HG03432 (cell line): Measurements from ENCODE around the gene C2CD3.
"Not testable (repeated sequence)": the region's sequence is repeated elsewhere in the genome, so short reads cannot be mapped to it uniquely, and the experiment has no call there.

Experiments
- ATAC-seq: cut with Tn5 transposase; IDR thresholded peaks from one replicate; pipeline ENCODE4 v1.9.1; 2021; ENCODE audit warnings: mild to moderate bottlenecking, moderate library complexity; ENCODE audit not compliant: unreplicated experiment

Gene C2CD3

GRCh38 chr11:74005721-74006517, 164.9 kb downstream of the C2CD3 start:
- ATAC-seq: no peak

DNA sequence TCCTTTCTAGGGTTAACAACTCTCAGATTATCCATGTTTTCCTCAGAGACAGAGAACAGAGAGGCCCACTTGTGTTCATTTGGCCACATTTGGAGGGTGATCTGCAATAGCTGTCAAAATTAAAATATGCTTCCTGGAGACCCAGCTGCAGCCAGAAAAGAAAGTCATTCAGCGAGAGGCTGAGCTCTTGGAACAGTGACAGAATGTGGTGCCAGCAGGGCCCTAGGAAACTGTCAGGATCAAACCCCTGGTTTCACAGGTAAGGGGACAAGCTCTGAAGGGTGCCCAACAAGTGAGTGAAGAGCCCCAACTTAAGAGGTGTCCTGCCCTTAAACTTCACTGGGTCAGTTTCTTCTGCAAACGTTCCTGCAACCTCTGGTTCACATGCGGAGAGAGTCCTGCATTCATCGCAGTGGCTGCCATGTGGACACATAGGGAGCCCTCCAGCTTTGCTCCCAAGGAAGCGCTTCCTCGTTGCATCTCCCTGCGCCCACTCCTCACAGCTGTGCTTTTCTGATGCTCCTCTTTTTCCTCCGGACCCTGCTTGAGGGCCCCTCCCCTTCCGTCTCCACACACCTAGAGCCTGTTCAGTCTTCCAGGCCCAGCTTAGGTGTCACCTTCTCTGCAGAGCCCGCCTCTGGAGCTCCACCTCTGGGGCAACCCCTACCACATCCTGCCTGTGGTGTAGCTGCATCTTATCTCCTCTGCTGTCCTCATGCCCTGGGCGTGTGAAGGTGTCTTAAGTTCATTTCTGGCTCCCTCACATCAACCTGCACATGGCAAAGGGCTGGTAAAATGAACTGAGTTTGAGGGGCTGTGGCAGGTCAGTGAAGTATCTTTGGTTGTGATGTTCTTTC, 165.8 kb downstream of the C2CD3 start:
- ATAC-seq: peak; percentile 73

- no peak for ATAC-seq
Observed at GRCh38 chr11:74004046-74004695, 166.6 kb downstream of the C2CD3 start.

GRCh38 chr11:74002832-74003231, 168.0 kb downstream of the C2CD3 start:
- no peak for ATAC-seq

DNA sequence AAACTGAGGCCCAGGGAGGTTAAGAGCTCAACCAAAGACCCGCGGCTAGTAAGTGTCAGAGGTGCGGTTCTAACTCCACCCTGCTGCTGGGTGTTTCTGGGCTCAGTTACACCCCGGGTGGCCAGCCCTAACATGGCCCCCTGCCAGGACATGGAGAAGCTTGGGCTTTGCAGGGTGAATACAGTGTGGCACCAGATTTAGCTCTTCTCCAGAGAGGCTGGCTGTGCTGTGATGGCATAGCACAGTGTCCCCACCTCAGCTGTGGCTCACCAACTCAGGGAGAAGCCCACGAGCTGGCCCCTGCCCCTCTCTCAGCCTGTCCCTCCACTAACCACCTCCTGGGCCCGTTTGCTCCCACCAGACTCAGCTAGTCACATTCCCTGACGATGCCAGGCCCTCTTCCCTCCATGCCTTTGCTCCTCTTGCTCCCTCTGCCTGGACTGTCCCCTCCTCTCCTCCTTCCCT, 168.9 kb downstream of the C2CD3 start:
- no peak for ATAC-seq

GRCh38 chr11:74000307-74001133, 170.3 kb downstream of the C2CD3 start:
- ATAC-seq: no peak

- ATAC-seq: no peak
Observed at GRCh38 chr11:73999581-74000306, 171.1 kb downstream of the C2CD3 start.

- ATAC-seq: no peak
Observed at GRCh38 chr11:73998846-73999575, 171.8 kb downstream of the C2CD3 start.

DNA sequence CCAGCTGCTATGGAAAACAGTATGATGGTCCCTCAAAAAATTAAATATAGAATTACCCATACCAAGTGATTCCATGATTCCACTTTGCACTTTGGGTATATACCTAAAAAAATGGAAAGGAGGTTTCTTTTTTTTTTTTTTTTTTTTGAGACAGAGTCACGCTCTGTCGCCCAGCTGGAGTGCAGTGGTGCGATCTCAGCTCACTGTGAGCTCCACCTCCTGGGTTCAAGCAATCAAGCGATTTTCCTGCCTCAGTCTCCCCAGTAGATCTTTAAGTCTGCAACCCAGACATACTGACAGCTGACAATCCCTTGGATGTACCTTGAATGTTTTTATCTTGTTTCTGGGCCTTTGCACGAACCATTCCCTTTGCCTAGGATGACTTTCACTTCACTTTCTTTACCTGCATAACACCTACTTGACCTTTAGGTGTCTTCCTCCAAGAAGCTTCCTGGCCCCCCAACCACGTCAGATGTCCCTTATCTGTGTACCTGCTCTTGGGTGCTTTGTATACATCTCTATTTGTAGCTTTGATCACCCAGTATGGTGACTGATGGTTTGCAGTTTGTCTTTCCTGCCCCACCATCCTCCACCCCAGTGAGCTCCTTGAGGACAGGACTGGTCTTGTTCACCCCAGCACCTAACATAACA, 173.6 kb downstream of the C2CD3 start:
- ATAC-seq: no peak

DNA sequence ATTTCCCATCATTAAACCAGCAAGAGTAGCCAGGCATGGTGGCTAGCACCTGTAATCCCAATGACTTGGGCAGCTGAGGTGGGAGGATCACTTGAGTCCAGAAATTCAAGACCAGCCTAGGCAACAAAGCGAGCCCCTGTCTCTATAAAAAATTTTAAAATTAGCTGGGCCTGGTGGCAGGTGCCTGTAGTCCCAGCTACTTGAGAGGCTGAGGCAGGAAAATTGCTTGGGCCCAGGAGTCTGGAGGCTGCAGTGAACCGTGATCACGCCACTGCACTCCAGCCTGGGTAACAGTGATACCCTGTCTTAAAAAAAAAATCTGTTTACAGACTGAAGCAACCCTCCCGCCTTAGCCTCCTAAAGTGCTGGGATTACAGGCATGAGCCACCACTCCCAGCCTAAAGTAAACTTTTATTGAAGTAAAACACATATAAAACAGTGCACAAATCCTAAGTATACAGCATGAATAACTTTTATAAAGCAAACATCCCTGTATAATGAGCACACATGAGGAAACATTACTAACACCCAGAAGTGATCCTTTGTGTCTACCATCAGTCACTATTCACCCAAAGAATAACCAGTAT, 174.5 kb downstream of the C2CD3 start:
- no peak for ATAC-seq

DNA sequence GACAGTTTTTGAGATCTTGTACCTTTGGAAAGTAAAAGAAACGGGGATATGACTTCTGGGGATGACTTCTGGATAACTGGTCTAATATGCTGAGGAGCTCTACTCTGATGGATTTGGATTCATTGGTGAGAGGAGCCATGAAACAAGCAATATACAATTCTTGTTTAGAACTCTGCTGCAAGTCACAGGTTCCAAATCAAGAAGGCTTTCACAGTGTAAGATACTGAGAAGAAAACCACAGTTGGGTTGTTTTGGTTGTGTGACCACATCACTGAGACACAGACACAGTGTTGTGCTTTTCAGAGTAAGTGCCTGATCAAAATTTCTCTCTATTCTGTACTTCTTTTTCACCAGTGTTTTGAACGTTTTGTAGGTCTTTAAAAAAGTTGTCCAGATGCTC, 175.1 kb downstream of the C2CD3 start:
- ATAC-seq: peak; percentile 36

- ATAC-seq: peak; percentile 39
Observed at GRCh38 chr11:73995247-73995646, 175.6 kb downstream of the C2CD3 start.

DNA sequence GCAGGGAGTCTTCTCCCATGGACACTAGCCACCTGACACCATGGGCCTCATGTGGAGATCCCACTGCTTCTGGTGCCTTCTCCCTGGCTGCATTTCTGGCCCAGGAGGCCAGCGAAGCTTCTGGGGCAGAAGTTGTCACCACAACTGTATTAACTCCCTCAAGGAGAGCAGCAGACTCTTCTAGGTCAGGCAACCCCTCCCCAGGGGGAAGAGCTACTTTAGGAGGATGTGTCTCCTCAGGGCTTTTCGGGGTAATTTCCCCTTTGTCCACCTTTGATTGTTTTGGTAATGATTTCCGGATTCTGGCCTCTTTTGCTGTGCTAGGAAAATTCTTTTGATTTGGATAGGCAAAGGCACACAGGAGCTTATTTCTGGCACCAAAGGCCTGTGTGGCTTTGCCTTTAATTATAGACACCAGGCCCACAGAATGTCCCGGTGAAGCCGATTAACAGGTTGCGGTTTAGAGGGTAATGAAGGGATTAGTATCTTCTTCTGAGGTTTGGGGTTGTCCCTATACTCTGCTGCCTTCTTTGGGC, 179.3 kb downstream of the C2CD3 start:
- ATAC-seq: peak; percentile 58

- ATAC-seq: no peak
Observed at GRCh38 chr11:73990730-73991129, 180.1 kb downstream of the C2CD3 start.

GRCh38 chr11:73989156-73989555, 181.6 kb downstream of the C2CD3 start:
- no peak for ATAC-seq

- no peak for ATAC-seq
Observed at GRCh38 chr11:73988227-73988626, 182.6 kb downstream of the C2CD3 start.

DNA sequence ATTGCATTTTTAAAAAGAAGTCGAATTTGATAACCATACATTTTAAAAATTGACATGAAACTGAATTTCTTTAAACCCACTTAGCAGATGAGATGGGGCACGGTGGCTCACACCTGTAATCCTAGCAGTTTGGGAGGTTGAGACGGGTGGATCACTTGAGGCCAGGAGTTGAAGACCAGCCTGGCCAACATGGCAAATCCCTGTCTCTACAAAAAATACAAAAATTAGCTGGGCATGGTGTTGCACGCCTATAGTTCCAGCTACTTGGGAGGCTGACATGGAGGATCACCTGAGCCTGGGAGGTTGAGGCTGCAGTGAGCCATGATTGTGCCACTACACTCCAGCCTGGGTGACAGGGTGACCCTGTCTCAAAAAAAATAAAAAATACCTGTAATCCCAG, 185.1 kb downstream of the C2CD3 start:
- not testable (repeated sequence) for ATAC-seq
